WERI-Rb-1 (cell line): ENCODE data around the gene SELENOM.
"Not testable (repeated sequence)": the region's sequence is repeated elsewhere in the genome, so short reads cannot be mapped to it uniquely, and the experiment has no call there.

ENCODE experiments used
- DNase-seq: peaks from one replicate; pipeline ENCODE4 v3.0.0-alpha.2; 2020
- H3K27ac ChIP-seq: fragments of 250-450 bp; sonication (Bioruptor Pico); 2 replicates; pipeline ENCODE4 v1.5.1; 2020; ENCODE audit warnings: mild to moderate bottlenecking, moderate library complexity
- H3K27me3 ChIP-seq: fragments of 250-450 bp; sonication (Bioruptor Pico); 2 replicates; pipeline ENCODE4 v1.5.1; 2021; ENCODE audit warnings: mild to moderate bottlenecking, low read depth, moderate library complexity; ENCODE audit not compliant: insufficient read depth, severe bottlenecking
- H3K36me3 ChIP-seq: fragments of 250-450 bp; sonication (Bioruptor Pico); 2 replicates; pipeline ENCODE4 v1.5.1; 2020; ENCODE audit warnings: mild to moderate bottlenecking, moderate library complexity
- H3K4me3 ChIP-seq: 2 replicates; pipeline ENCODE4 v1.5.1; 2011; ENCODE audit warnings: low read depth, mild to moderate bottlenecking, control low read depth, low read length
- H3K9me3 ChIP-seq: fragments of 250-450 bp; sonication (Bioruptor Pico); 2 replicates; pipeline ENCODE4 v1.5.1; 2021; ENCODE audit warnings: mild to moderate bottlenecking, moderate library complexity; ENCODE audit not compliant: severe bottlenecking
- TF ChIP-seq, protein P1 (sequence below): IDR thresholded peaks from 2 replicates; pipeline ENCODE4 v1.5.1; 2011; ENCODE audit warnings: low read depth, mild to moderate bottlenecking, control low read depth, inconsistent platforms, low read length

The SELENOM gene

DNA sequence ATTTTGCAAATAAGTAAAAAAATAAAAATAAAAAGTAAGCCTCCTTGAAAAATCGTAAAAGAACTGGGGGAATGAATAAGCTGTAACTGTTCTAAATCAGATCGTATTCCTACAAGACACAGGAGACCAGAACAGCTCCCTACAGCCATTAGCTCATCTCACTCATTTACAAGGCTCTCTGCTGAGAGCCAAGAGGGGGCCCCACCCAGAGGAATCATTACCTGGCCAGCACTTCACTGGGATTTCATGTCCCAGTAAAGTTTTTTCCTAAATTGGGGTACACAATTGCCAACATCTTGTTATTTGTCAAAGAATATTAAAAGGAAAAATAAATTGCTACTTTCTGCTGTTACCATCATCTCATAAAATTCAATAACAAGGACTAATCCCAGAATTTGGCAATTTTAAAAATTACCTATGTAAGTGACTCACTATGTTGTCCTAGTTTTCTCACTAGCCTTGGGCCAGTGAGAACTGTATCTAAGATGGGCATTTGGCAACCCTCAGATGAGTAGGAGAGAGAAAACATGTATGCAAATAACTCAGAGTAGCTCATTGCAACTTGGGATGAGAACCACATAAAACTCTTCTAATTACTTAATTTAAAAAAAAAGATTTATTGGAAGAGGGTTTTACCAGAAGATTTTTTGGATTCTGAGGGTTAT is 44.7 kb downstream of the SELENOM start:
- DNase-seq = no peak
- Histone ChIP-seq H3K27ac (no peak overlapping the region), H3K9me3 (no peaks in the 10 kb centered on the region), H3K4me3 (no peak overlapping the region), H3K36me3 (no peaks in the 10 kb centered on the region), H3K27me3 (no peaks in the 10 kb centered on the region)
- TF ChIP-seq, protein P1, sequence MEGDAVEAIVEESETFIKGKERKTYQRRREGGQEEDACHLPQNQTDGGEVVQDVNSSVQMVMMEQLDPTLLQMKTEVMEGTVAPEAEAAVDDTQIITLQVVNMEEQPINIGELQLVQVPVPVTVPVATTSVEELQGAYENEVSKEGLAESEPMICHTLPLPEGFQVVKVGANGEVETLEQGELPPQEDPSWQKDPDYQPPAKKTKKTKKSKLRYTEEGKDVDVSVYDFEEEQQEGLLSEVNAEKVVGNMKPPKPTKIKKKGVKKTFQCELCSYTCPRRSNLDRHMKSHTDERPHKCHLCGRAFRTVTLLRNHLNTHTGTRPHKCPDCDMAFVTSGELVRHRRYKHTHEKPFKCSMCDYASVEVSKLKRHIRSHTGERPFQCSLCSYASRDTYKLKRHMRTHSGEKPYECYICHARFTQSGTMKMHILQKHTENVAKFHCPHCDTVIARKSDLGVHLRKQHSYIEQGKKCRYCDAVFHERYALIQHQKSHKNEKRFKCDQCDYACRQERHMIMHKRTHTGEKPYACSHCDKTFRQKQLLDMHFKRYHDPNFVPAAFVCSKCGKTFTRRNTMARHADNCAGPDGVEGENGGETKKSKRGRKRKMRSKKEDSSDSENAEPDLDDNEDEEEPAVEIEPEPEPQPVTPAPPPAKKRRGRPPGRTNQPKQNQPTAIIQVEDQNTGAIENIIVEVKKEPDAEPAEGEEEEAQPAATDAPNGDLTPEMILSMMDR = no peak

DNA sequence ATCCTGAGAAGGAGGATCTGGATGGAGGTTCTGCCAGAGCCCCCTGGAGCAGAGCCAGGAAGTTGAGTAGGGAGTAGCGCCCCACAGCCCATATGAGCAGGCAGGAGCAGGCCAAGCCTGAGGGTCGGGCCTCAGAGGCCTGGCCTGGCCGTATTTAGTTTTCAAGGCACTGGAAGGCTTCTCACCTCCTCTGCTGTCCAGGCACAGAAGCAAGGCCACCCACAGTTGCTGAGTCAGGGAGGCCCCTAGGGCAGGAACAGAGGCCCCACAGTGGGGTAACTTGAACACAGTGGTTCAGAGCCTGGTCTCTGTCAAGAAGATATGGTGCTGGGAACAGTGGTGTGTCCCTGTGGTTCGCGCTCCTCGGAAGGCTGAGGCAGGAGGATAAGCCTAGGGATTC is 47.7 kb downstream of the SELENOM start:
- H3K9me3 ChIP-seq, H3K4me3 ChIP-seq, H3K27ac ChIP-seq, H3K27me3 ChIP-seq, H3K36me3 ChIP-seq, DNase-seq: not testable (repeated sequence)

DNA sequence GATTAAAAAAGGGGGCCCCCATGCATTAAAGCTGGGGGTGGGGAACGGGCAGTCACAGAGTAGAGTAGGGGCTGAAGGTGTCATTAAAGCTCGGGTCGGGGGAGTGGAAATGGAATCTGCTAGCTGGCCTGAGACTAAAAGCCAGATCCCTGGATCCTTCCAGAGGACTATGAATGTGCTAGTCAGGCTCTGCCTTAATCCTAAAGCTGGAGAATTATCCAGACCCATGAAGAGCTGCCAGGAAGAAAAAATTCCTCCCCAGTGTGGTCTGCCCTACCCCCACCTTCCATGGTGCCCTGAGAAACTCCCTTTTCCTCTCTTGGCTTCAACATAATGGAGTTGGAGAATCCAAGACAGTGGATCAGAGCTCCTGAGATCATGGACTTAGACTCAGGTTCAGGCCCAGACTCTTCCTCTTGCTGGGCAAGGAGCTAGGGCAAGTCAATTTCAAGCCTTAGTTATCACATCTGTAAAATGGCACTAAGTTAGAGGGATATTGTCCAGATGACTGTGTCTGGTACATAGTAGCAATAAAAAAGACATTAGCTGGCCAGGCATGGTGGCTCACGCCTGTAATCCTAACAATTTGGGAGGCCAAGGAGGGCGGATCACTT is 50.3 kb downstream of the SELENOM start:
- DNase-seq = no peak
- TF ChIP-seq, protein P1 = no peak
- Histone ChIP-seq H3K36me3 (no peaks in the 10 kb centered on the region), H3K4me3 (no peak overlapping the region), H3K27me3 (no peaks in the 10 kb centered on the region), H3K27ac (no peak overlapping the region), H3K9me3 (no peaks in the 10 kb centered on the region)

DNA sequence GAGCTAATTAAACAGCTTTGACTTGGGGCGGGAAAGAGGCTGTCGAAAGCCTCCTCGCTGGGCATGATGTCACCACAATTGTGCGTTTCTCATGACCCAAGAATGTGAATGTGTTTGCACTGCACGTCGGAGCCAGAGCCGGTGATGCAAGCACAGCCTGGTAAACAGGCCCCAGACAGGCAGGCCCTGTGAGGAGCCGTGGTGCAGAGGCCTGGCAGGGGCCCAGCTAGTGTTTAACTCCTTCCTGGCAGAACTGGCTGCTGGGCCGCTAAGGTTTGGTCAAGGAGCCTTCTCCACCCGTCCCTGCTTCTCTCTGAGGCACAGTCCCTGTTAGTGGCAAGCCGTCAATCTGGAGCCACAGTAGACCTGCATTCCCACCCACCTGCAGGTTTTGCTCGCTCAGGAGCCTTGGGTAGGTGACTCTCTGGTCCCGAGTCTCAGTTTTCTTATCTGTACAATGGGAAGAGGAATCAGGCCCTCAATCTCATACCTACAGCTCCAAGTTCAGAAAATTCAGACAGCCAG is 51.7 kb downstream of the SELENOM start:
- no peaks in the 10 kb centered on the region for H3K36me3 ChIP-seq
- TF ChIP-seq, protein P1 = no peak
- H3K9me3 ChIP-seq = no peaks in the 10 kb centered on the region
- H3K27me3 ChIP-seq = no peaks in the 10 kb centered on the region
- H3K4me3 ChIP-seq = no peak overlapping the region
- DNase-seq = no peak
- no peak overlapping the region for H3K27ac ChIP-seq

DNA sequence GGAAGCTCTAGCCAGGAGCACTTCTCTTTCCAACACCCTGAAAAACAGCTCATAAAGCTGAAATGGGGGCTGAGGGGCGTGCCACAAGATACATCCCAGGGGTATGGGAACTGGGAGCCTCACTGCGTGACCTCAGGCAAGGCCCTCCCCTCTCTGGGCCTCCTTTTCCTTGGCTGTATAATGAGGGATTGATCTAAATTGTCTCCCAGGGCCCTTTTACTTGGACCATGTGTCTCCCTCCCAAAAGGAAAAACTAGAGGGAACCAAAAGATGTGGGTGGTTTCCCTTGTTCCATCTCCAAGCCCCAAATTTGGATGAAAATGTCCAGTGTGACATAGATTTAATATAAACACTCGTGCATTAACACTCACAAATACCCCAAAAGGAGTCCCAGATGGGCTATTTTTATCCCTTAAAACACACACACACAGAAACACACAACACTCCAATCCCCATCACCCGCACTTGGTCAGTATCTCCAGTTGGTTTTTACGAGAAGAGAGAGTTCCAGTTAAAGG is 52.2 kb downstream of the SELENOM start:
- Histone ChIP-seq H3K4me3 (no peak overlapping the region), H3K36me3 (no peaks in the 10 kb centered on the region), H3K27ac (no peak overlapping the region), H3K9me3 (no peaks in the 10 kb centered on the region), H3K27me3 (no peaks in the 10 kb centered on the region)
- TF ChIP-seq, protein P1 = no peak
- no peak for DNase-seq
